ENCODE data around the gene HHEX.

GRCh38 chr10:92720831-92721165, 31.0 kb downstream of the HHEX start:
- TF ChIP-seq CTCF (IDR thresholded peaks at IDR 0.05; ENCODE audit: low read length) (no peak), EZH2phosphoT487 (IDR thresholded peaks at IDR 0.05; ENCODE audit: low read length) (no peak)

Data from MM.1S (cell line).